Measurements from ENCODE around the gene ALB.

DNA sequence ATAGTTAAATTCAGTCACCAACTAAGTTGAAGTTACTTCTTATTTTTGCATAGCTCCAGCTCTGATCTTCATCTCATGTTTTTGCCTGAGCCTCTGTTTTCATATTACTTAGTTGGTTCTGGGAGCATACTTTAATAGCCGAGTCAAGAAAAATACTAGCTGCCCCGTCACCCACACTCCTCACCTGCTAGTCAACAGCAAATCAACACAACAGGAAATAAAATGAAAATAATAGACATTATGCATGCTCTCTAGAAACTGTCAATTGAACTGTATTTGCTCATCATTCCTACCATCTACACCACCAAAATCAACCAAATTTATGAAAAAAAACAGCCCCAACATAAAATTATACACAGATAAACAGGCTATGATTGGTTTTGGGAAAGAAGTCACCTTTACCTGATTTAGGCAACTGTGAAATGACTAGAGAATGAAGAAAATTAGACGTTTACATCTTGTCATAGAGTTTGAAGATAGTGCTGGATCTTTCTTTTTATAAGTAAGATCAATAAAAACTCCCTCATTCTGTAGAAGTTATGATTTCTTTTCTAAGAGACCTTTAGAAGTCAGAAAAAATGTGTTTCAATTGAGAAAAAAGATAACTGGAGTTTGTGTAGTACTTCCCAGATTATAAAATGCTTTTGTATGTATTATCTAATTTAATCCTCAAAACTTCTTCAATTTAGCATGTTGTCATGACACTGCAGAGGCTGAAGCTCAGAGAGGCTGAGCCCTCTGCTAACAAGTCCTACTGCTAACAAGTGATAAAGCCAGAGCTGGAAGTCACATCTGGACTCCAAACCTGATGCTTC, 7.0 kb downstream of the ALB start:
- TF ChIP-seq JUN (CRISPR knock-in tag; IDR thresholded peaks at IDR 0.05) (no peak), TP53 (CRISPR knock-in tag; IDR thresholded peaks at IDR 0.05) (no peak), FOXP1 (CRISPR knock-in tag; IDR thresholded peaks at IDR 0.05; ENCODE audit: borderline replicate concordance) (no peak)
- TF ChIP-seq, protein P1, sequence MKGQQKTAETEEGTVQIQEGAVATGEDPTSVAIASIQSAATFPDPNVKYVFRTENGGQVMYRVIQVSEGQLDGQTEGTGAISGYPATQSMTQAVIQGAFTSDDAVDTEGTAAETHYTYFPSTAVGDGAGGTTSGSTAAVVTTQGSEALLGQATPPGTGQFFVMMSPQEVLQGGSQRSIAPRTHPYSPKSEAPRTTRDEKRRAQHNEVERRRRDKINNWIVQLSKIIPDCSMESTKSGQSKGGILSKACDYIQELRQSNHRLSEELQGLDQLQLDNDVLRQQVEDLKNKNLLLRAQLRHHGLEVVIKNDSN (CRISPR knock-in tag; IDR thresholded peaks at IDR 0.05): no peak
- TF ChIP-seq, protein P2, sequence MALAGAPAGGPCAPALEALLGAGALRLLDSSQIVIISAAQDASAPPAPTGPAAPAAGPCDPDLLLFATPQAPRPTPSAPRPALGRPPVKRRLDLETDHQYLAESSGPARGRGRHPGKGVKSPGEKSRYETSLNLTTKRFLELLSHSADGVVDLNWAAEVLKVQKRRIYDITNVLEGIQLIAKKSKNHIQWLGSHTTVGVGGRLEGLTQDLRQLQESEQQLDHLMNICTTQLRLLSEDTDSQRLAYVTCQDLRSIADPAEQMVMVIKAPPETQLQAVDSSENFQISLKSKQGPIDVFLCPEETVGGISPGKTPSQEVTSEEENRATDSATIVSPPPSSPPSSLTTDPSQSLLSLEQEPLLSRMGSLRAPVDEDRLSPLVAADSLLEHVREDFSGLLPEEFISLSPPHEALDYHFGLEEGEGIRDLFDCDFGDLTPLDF (CRISPR knock-in tag; IDR thresholded peaks at IDR 0.05): no peak
